Measurements from ENCODE around the gene CPB2.

Gene CPB2

GRCh38 chr13:46102255-46102605 lies 2.6 kb downstream of the CPB2 start:
- ChIA-PET CTCF (interaction anchor here (2.2 kb wide), 1 partner anchor 24 kb away, joined by 6 read pairs; no protein-coding TSS in a partner anchor), POLR2A (no interaction called here)
- no peak for DNase-seq (ENCODE audit: extremely low spot score)
- TF ChIP-seq CTCF (IDR thresholded peaks at IDR 0.05; ENCODE audit: control extremely low read depth, extremely low read depth, low read depth, missing control alignments) = no peak

GRCh38 chr13:46101484-46102254 lies 3.2 kb downstream of the CPB2 start:
- TF ChIP-seq CTCF (IDR thresholded peaks at IDR 0.05; ENCODE audit: control extremely low read depth, extremely low read depth, low read depth, missing control alignments) = no peak
- ChIA-PET CTCF (interaction anchor here (2.2 kb wide), 1 partner anchor 25 kb away, joined by 6 read pairs; no protein-coding TSS in a partner anchor), POLR2A (no interaction called here)
- DNase-seq (ENCODE audit: extremely low spot score) = no peak

GRCh38 chr13:46101002-46101401 lies 3.8 kb downstream of the CPB2 start:
- ChIA-PET POLR2A (no interaction called here), CTCF (interaction anchor here (1.8 to 2.2 kb wide), 2 partner anchors 9 to 26 kb away, joined by 6 to 8 read pairs; no protein-coding TSS in a partner anchor)
- DNase-seq (ENCODE audit: extremely low spot score) = no peak
- no peak for TF ChIP-seq CTCF (IDR thresholded peaks at IDR 0.05; ENCODE audit: control extremely low read depth, extremely low read depth, low read depth, missing control alignments)

DNA sequence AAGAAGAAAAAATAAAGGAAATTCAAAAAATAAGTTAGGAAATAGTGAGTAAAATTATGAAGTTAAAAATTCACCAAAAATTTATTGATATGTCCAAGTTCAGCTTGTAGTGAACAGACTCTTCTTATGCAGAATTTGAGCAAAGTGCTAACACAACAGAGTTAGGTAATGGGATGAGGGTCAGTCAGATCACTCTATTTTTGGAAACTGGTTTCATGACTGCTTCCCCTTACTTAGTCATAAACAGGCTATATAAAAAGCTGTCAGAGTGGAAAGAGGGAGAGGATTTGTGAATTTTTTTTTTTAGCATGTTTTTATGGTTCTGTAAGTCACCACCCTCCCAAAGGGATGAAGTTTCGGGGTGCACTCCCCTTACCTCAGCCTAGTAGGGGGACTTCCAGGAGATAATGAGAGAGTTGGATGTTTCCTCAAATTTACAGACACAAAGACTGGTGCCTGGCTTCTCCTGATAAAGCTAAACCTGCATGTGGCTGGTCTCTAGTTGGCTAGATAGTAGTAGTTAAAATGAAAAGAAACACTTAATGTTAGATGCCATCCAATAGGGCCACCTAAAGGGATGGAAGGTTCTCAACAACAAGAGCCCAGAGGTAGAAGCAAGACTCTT lies 4.5 kb downstream of the CPB2 start:
- CTCF ChIA-PET = interaction anchor here (1.6 to 2.2 kb wide), 4 partner anchors 9 to 28 kb away, joined by 4 to 8 read pairs (median 5); no protein-coding TSS in a partner anchor
- peak; percentile 46 for DNase-seq (ENCODE audit: extremely low spot score)
- no peak for TF ChIP-seq CTCF (IDR thresholded peaks at IDR 0.05; ENCODE audit: control extremely low read depth, extremely low read depth, low read depth, missing control alignments)
- POLR2A ChIA-PET = no interaction called here

- ChIA-PET POLR2A (no interaction called here), CTCF (interaction anchor here (0.9 to 1.7 kb wide), 6 partner anchors 8 to 43 kb away, joined by 3 to 4 read pairs (median 4); no protein-coding TSS in a partner anchor)
- DNase-seq (ENCODE audit: extremely low spot score) = no peak
- no peak for TF ChIP-seq CTCF (IDR thresholded peaks at IDR 0.05; ENCODE audit: control extremely low read depth, extremely low read depth, low read depth, missing control alignments)
These were observed 7.2 kb downstream of the CPB2 start for GRCh38 chr13:46097663-46098062.

DNA sequence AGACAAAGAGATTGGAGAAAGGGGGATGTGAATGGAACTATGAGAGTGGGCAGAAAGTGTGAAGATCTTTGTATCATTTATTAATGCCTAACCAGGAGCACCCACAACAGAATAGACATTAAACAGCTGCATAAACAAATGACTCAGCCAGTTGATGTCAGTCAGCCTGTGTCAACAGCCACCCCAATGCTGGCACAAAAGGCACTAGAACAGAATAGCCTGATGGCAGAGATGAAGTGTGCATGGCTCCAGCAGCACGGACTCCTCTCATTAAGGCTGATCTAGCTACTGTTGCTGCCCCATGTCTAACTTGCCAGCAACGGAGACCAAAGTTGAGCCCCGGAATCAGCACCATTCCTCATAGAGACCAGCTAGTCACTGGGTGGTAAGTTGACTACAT lies 7.8 kb downstream of the CPB2 start:
- CTCF ChIA-PET = interaction anchor here (1.2 to 1.6 kb wide), 2 partner anchors 9 to 17 kb away, joined by 3 to 4 read pairs; no protein-coding TSS in a partner anchor
- TF ChIP-seq CTCF (IDR thresholded peaks at IDR 0.05; ENCODE audit: control extremely low read depth, extremely low read depth, low read depth, missing control alignments) = no peak
- POLR2A ChIA-PET = no interaction called here
- no peak for DNase-seq (ENCODE audit: extremely low spot score)
